GM12891 (cell line): ENCODE measurements around the gene PEDS1.

ENCODE experiments used
- POLR2A ChIP-seq: IDR thresholded peaks from 2 replicates; pipeline ENCODE4 v1.6.1; 2011; ENCODE audit warnings: low read depth, low read length, control low read depth
- TAF1 ChIP-seq: IDR thresholded peaks from 2 replicates; pipeline ENCODE4 v1.6.1; 2011; ENCODE audit warnings: low read depth, low read length, control low read depth

- no peak for TF ChIP-seq TAF1
- no peak for TF ChIP-seq POLR2A
Measured at GRCh38 chr20:50124496-50124895, 29.0 kb downstream of the PEDS1 start.
